DOHH2 (cell line): ENCODE measurements around the gene TGFBR3L.

Experiments used
- H3F3A ChIP-seq: fragments of 200-600 bp; sonication (generic), shearing (Covaris generic); 2 replicates; pipeline ENCODE4 v1.6.0; 2016; ENCODE audit warnings: antibody characterized with exemption, mild to moderate bottlenecking; ENCODE audit not compliant: control insufficient read depth, insufficient read depth
- H3K27ac ChIP-seq: fragments of 200-600 bp; sonication (generic); 2 replicates; pipeline ENCODE4 v1.5.1; 2014; ENCODE audit warnings: low read depth, mild to moderate bottlenecking, low read length, moderate library complexity
- H3K27me3 ChIP-seq: fragments of 200-600 bp; sonication (generic); 2 replicates; pipeline ENCODE4 v1.6.1; 2014; ENCODE audit warnings: mild to moderate bottlenecking, low read length, mixed read lengths; ENCODE audit not compliant: control insufficient read depth
- H3K36me3 ChIP-seq: fragments of 200-600 bp; sonication (generic); 2 replicates; pipeline ENCODE4 v1.6.1; 2014; ENCODE audit warnings: mild to moderate bottlenecking, low read length, moderate library complexity, mixed read lengths; ENCODE audit not compliant: control insufficient read depth
- H3K4me1 ChIP-seq: fragments of 200-600 bp; sonication (generic); 2 replicates; pipeline ENCODE4 v1.6.1; 2014; ENCODE audit warnings: mild to moderate bottlenecking, low read length, mixed read lengths; ENCODE audit not compliant: control insufficient read depth
- H3K4me2 ChIP-seq: fragments of 200-600 bp; sonication (generic); 2 replicates; pipeline ENCODE4 v1.6.0; 2014; ENCODE audit warnings: mild to moderate bottlenecking, low read length, moderate library complexity
- H3K4me3 ChIP-seq: fragments of 200-600 bp; sonication (generic); 2 replicates; pipeline ENCODE4 v1.5.1; 2014; ENCODE audit warnings: mild to moderate bottlenecking, low read length, mixed read lengths
- H3K79me2 ChIP-seq: fragments of 200-600 bp; sonication (generic); 2 replicates; pipeline ENCODE4 v1.6.1; 2014; ENCODE audit warnings: mild to moderate bottlenecking, low read length, mixed read lengths; ENCODE audit not compliant: control insufficient read depth
- H3K9me2 ChIP-seq: fragments of 200-600 bp; sonication (generic); replicated peaks from 2 replicates; pipeline ENCODE4 v1.6.1; 2014; ENCODE audit warnings: mild to moderate bottlenecking, low read length, mixed read lengths; ENCODE audit not compliant: control insufficient read depth
- H3K9me3 ChIP-seq: fragments of 200-600 bp; sonication (generic); 2 replicates; pipeline ENCODE4 v1.6.1; 2014; ENCODE audit warnings: antibody characterized with exemption, low read length, mixed read lengths; ENCODE audit not compliant: control insufficient read depth, insufficient read depth
- H4K20me1 ChIP-seq: fragments of 200-600 bp; sonication (generic); 2 replicates; pipeline ENCODE4 v1.6.0; 2014; ENCODE audit warnings: low read depth, mild to moderate bottlenecking, antibody characterized with exemption, low read length, moderate library complexity; ENCODE audit not compliant: control insufficient read depth, insufficient read depth
- EZH2phosphoT487 ChIP-seq: fragments of 200-600 bp; sonication (generic); IDR thresholded peaks from 2 replicates; pipeline ENCODE4 v1.6.1; 2017; ENCODE audit warnings: borderline replicate concordance, mild to moderate bottlenecking, antibody characterized with exemption, low read length, moderate library complexity, mixed read lengths
- TF ChIP-seq, protein P1 (sequence below): fragments of 200-600 bp; sonication (generic); IDR thresholded peaks from one replicate; pipeline ENCODE4 v1.5.1; 2014; ENCODE audit warnings: antibody characterized with exemption, mild to moderate bottlenecking, low read depth, low read length; ENCODE audit not compliant: poor library complexity, severe bottlenecking

The TGFBR3L gene

DNA sequence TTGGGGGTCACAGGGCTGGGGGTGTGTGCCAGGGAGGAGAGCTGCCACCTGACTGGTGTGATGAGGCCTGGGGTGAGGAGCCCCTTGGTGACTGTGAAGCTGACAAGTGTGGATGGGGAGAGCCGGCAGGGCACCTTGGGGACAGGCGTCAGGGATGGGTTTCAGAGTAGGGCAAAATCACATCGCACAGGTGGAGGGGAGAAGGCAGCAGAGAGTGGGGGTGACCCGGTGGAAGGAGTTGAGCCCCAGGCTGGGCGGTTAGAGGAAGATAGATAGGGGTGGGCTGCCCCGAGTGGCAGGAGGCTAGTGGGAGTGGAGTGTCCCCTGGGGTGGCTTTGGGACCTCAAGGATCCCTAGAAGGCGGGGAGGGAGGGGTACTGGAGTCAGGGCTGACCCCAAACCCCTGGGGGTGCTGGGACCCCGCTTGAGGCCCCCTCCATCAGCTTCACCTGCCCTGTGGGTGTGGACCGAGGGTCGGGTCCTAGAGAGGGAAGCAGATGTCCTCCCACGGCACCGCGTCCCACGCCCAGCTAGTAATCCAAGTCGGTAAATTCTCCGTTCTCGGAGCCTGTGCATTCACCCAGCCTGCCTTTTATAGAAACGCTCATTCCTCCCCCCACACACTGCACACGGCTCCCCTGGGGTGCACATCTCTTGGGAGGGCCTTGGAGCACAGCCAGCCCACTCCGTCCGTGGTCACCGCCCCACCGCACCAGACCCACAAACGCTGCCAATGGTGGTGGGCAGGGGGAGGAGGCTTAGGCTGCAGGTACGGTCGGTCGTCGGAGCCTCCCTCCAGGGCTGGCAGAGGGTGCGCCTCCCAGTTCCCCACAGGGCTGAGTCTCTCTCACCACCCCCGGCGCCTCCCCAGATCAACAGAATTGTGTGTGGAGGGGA lies 8.9 kb downstream of the TGFBR3L start:
- peaks cover 9% of the 10 kb centered on the region; the same call in 1 of the 2 replicates for H3F3A ChIP-seq
- no peaks in the 10 kb centered on the region for H3K9me3 ChIP-seq
- no peak for TF ChIP-seq EZH2phosphoT487
- TF ChIP-seq, protein P1, sequence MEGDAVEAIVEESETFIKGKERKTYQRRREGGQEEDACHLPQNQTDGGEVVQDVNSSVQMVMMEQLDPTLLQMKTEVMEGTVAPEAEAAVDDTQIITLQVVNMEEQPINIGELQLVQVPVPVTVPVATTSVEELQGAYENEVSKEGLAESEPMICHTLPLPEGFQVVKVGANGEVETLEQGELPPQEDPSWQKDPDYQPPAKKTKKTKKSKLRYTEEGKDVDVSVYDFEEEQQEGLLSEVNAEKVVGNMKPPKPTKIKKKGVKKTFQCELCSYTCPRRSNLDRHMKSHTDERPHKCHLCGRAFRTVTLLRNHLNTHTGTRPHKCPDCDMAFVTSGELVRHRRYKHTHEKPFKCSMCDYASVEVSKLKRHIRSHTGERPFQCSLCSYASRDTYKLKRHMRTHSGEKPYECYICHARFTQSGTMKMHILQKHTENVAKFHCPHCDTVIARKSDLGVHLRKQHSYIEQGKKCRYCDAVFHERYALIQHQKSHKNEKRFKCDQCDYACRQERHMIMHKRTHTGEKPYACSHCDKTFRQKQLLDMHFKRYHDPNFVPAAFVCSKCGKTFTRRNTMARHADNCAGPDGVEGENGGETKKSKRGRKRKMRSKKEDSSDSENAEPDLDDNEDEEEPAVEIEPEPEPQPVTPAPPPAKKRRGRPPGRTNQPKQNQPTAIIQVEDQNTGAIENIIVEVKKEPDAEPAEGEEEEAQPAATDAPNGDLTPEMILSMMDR: no peak
- no peak overlapping the region for H3K4me3 ChIP-seq
- H3K9me2 ChIP-seq: no peaks in the 10 kb centered on the region
- no peaks in the 10 kb centered on the region for H3K79me2 ChIP-seq
- peaks cover 10% of the 10 kb centered on the region for H3K36me3 ChIP-seq
- H3K4me1 ChIP-seq: peaks cover 33% of the 10 kb centered on the region
- peaks cover 10% of the 10 kb centered on the region; the same call in 1 of the 2 replicates for H4K20me1 ChIP-seq
- H3K4me2 ChIP-seq: no peak overlapping the region
- H3K27me3 ChIP-seq: peaks cover 6% of the 10 kb centered on the region
- no peak overlapping the region for H3K27ac ChIP-seq

DNA sequence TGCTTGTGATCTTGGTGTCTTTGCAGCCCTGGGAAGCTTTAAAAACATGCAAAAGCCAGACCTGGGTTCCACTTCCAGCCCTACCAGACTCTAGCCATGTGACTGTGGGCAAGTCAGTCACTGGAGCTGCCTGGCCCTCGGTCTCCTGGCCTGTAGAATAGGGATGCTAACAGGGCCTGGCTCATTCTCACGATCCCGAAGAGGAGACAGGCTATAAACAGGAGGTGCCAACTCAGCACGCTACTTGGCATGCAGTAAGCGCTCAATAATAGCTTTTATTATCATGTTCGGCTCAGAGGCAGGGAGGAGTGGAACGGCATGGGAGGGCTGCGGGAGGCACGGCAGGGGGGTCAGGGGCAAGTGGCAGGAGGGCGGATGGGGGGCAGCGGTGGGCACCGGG lies 9.6 kb downstream of the TGFBR3L start:
- Histone ChIP-seq H3K27ac (no peak overlapping the region), H3K9me2 (no peaks in the 10 kb centered on the region), H3K27me3 (no peaks in the 10 kb centered on the region), H3K9me3 (no peaks in the 10 kb centered on the region), H3F3A (peaks cover 14% of the 10 kb centered on the region; the same call in 1 of the 2 replicates), H3K36me3 (peaks cover 14% of the 10 kb centered on the region), H4K20me1 (peaks cover 10% of the 10 kb centered on the region; the same call in 1 of the 2 replicates), H3K4me2 (no peak overlapping the region), H3K4me3 (no peak overlapping the region), H3K4me1 (peaks cover 28% of the 10 kb centered on the region), H3K79me2 (no peaks in the 10 kb centered on the region)
- TF ChIP-seq EZH2phosphoT487: no peak
- TF ChIP-seq, protein P1: no peak

DNA sequence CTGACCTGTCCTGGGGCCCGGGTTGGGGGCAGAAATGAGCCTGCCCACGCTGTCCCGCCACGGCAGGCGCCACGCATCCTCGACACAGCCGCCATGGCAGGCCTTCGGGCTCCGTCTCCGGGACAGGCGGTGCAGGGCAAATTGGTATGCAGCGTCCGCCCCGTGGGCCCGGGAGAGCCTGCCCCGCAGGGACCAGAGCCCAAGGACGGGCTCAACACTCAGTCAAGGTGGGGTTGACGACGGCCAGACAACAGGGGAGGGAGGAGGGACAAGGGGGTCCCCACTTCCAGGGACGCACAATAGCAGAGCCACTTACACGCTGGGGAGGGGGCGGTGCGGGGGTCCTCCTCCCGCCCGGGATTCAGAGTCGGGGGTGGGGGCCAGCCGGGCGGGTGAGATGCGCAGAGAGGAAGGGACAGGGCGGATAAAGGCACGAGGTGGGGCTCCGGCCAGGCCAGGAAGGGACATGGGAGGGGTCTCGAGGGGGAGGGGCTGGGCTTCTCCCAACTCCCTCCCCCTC lies 10.1 kb downstream of the TGFBR3L start:
- Histone ChIP-seq H3F3A (peaks cover 12% of the 10 kb centered on the region; the same call in 1 of the 2 replicates), H3K4me2 (peak overlapping the region; percentile 61), H4K20me1 (peaks cover 10% of the 10 kb centered on the region; the same call in 1 of the 2 replicates), H3K27me3 (no peaks in the 10 kb centered on the region), H3K27ac (no peak overlapping the region), H3K4me1 (peaks cover 23% of the 10 kb centered on the region), H3K9me2 (no peaks in the 10 kb centered on the region), H3K9me3 (no peaks in the 10 kb centered on the region), H3K36me3 (peaks cover 15% of the 10 kb centered on the region), H3K79me2 (no peaks in the 10 kb centered on the region), H3K4me3 (no peak overlapping the region)
- TF ChIP-seq, protein P1: no peak
- TF ChIP-seq EZH2phosphoT487: no peak
